Measurements from ENCODE around the gene NLGN3. TPM values are rescaled to one million over a fixed set of nuclear protein-coding genes. Genes with fewer than 3 reads are reported as not detected.

NLGN3 gene
- total RNA-seq, 1 donor from 2014 or later, result 1.7 TPM

- no peak for DNase-seq (ENCODE audit: low spot score)
- no peaks in the 10 kb centered on the region for H3K9me3 Mint-ChIP-seq (ENCODE audit: unreplicated experiment)
- TF ChIP-seq CTCF (IDR thresholded peaks at IDR 0.05; ENCODE audit: unreplicated experiment), result no peak
- no peaks in the 10 kb centered on the region for H3K36me3 Mint-ChIP-seq (ENCODE audit: low read depth, unreplicated experiment)
- peaks cover 8% of the 10 kb centered on the region for H3K4me1 Mint-ChIP-seq (ENCODE audit: unreplicated experiment)
- no peaks in the 10 kb centered on the region for H3K27me3 Mint-ChIP-seq (ENCODE audit: unreplicated experiment)
- H3K27ac Mint-ChIP-seq (ENCODE audit: unreplicated experiment), result no peak overlapping the region
- H3K4me3 Mint-ChIP-seq (ENCODE audit: unreplicated experiment), result no peak overlapping the region
Measured at GRCh38 chrX:71199252-71200008, 54.8 kb downstream of the NLGN3 start.

- Mint-ChIP-seq H3K4me3 (ENCODE audit: unreplicated experiment) (no peak overlapping the region), H3K4me1 (ENCODE audit: unreplicated experiment) (no peaks in the 10 kb centered on the region), H3K36me3 (ENCODE audit: low read depth, unreplicated experiment) (no peaks in the 10 kb centered on the region), H3K9me3 (ENCODE audit: unreplicated experiment) (no peaks in the 10 kb centered on the region), H3K27ac (ENCODE audit: unreplicated experiment) (no peak overlapping the region), H3K27me3 (ENCODE audit: unreplicated experiment) (no peaks in the 10 kb centered on the region)
- no peak for DNase-seq (ENCODE audit: low spot score)
- no peak for TF ChIP-seq CTCF (IDR thresholded peaks at IDR 0.05; ENCODE audit: unreplicated experiment)
Measured at GRCh38 chrX:71210816-71211215, 66.2 kb downstream of the NLGN3 start.

- no peak for DNase-seq (ENCODE audit: low spot score)
- no peak for TF ChIP-seq CTCF (IDR thresholded peaks at IDR 0.05; ENCODE audit: unreplicated experiment)
- Mint-ChIP-seq H3K27ac (ENCODE audit: unreplicated experiment) (no peak overlapping the region), H3K36me3 (ENCODE audit: low read depth, unreplicated experiment) (no peaks in the 10 kb centered on the region), H3K4me3 (ENCODE audit: unreplicated experiment) (no peak overlapping the region), H3K27me3 (ENCODE audit: unreplicated experiment) (no peaks in the 10 kb centered on the region), H3K9me3 (ENCODE audit: unreplicated experiment) (no peaks in the 10 kb centered on the region), H3K4me1 (ENCODE audit: unreplicated experiment) (peaks cover 4% of the 10 kb centered on the region)
Measured at GRCh38 chrX:71212536-71212935, 67.9 kb downstream of the NLGN3 start.

GRCh38 chrX:71214152-71214551, 69.5 kb downstream of the NLGN3 start:
- no peak overlapping the region for H3K4me3 Mint-ChIP-seq (ENCODE audit: unreplicated experiment)
- H3K4me1 Mint-ChIP-seq (ENCODE audit: unreplicated experiment), result peaks cover 4% of the 10 kb centered on the region
- no peak for DNase-seq (ENCODE audit: low spot score)
- H3K9me3 Mint-ChIP-seq (ENCODE audit: unreplicated experiment), result no peaks in the 10 kb centered on the region
- no peak overlapping the region for H3K27ac Mint-ChIP-seq (ENCODE audit: unreplicated experiment)
- no peak for TF ChIP-seq CTCF (IDR thresholded peaks at IDR 0.05; ENCODE audit: unreplicated experiment)
- no peaks in the 10 kb centered on the region for H3K36me3 Mint-ChIP-seq (ENCODE audit: low read depth, unreplicated experiment)
- H3K27me3 Mint-ChIP-seq (ENCODE audit: unreplicated experiment), result no peaks in the 10 kb centered on the region

- no peaks in the 10 kb centered on the region for H3K27me3 Mint-ChIP-seq (ENCODE audit: unreplicated experiment)
- H3K9me3 Mint-ChIP-seq (ENCODE audit: unreplicated experiment), result no peaks in the 10 kb centered on the region
- no peaks in the 10 kb centered on the region for H3K36me3 Mint-ChIP-seq (ENCODE audit: low read depth, unreplicated experiment)
- H3K4me1 Mint-ChIP-seq (ENCODE audit: unreplicated experiment), result peaks cover 4% of the 10 kb centered on the region
- no peak overlapping the region for H3K27ac Mint-ChIP-seq (ENCODE audit: unreplicated experiment)
- no peak for DNase-seq (ENCODE audit: low spot score)
- no peak for TF ChIP-seq CTCF (IDR thresholded peaks at IDR 0.05; ENCODE audit: unreplicated experiment)
- no peak overlapping the region for H3K4me3 Mint-ChIP-seq (ENCODE audit: unreplicated experiment)
Measured at GRCh38 chrX:71214604-71215337, 70.1 kb downstream of the NLGN3 start.
